ENCODE measurements around the gene EXT2. TPM values are rescaled to one million over a fixed set of nuclear protein-coding genes. Genes with fewer than 3 reads are reported as not detected.

EXT2 gene
- total and polyA plus RNA-seq, 10 of the 15 experiments (the other 5 are each of a cell fraction or from before 2014, with no cell fraction given), result 3.8 to 31.4 (median 17.9) TPM

GRCh38 chr11:44177905-44178304 lies 82.4 kb downstream of the EXT2 start (continued):
- TF ChIP-seq CUX1 (IDR thresholded peaks at IDR 0.05; ENCODE audit: insufficient replicate concordance, low read depth, low read length) (no peak), NFIC (IDR thresholded peaks at IDR 0.05; ENCODE audit: low read depth, low read length) (no peak), IRF5 (IDR thresholded peaks at IDR 0.05; ENCODE audit: borderline replicate concordance) (no peak), ETV6 (conservative IDR thresholded peaks at IDR 0.05 in 1 of 2, IDR thresholded peaks at IDR 0.05 in 1 of 2; ENCODE audit: borderline replicate concordance in 1 of 2, low read depth in 1 of 2) (no peak), ZNF24 (IDR thresholded peaks at IDR 0.05) (no peak), WRNIP1 (IDR thresholded peaks at IDR 0.05; ENCODE audit: borderline replicate concordance, low read depth, low read length) (no peak), RELA (IDR thresholded peaks at IDR 0.05; ENCODE audit: borderline replicate concordance, partially characterized antibody) (no peak), PAX8 (IDR thresholded peaks at IDR 0.05) (no peak), MYC (IDR thresholded peaks at IDR 0.05; ENCODE audit: insufficient read depth, insufficient read length, insufficient replicate concordance, low read length, severe bottlenecking) (no peak), LARP7 (IDR thresholded peaks at IDR 0.05) (no peak), E2F4 (IDR thresholded peaks at IDR 0.05; ENCODE audit: low read depth, low read length) (no peak), BCL11A (IDR thresholded peaks at IDR 0.05; ENCODE audit: low read depth, low read length) (no peak)
- TF ChIP-seq, protein P1, sequence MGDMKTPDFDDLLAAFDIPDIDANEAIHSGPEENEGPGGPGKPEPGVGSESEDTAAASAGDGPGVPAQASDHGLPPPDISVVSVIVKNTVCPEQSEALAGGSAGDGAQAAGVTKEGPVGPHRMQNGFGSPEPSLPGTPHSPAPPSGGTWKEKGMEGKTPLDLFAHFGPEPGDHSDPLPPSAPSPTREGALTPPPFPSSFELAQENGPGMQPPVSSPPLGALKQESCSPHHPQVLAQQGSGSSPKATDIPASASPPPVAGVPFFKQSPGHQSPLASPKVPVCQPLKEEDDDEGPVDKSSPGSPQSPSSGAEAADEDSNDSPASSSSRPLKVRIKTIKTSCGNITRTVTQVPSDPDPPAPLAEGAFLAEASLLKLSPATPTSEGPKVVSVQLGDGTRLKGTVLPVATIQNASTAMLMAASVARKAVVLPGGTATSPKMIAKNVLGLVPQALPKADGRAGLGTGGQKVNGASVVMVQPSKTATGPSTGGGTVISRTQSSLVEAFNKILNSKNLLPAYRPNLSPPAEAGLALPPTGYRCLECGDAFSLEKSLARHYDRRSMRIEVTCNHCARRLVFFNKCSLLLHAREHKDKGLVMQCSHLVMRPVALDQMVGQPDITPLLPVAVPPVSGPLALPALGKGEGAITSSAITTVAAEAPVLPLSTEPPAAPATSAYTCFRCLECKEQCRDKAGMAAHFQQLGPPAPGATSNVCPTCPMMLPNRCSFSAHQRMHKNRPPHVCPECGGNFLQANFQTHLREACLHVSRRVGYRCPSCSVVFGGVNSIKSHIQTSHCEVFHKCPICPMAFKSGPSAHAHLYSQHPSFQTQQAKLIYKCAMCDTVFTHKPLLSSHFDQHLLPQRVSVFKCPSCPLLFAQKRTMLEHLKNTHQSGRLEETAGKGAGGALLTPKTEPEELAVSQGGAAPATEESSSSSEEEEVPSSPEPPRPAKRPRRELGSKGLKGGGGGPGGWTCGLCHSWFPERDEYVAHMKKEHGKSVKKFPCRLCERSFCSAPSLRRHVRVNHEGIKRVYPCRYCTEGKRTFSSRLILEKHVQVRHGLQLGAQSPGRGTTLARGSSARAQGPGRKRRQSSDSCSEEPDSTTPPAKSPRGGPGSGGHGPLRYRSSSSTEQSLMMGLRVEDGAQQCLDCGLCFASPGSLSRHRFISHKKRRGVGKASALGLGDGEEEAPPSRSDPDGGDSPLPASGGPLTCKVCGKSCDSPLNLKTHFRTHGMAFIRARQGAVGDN (IDR thresholded peaks at IDR 0.05), result no peak

Measured in GM12878 (cell line).